GM23248 (cell line): ENCODE results near the gene AMBRA1.

ENCODE experiments used
- EZH2 ChIP-seq: fragments of 200-600 bp; sonication (generic); IDR thresholded peaks from 2 replicates; pipeline ENCODE4 v1.6.1; 2018; ENCODE audit warnings: antibody characterized with exemption, mild to moderate bottlenecking; ENCODE audit not compliant: insufficient read depth, poor library complexity, severe bottlenecking
- EZH2phosphoT487 ChIP-seq: fragments of 200-600 bp; sonication (generic); IDR thresholded peaks from 2 replicates; pipeline ENCODE4 v1.6.1; 2018; ENCODE audit warnings: antibody characterized with exemption, moderate library complexity, mild to moderate bottlenecking, low read depth; ENCODE audit not compliant: insufficient read depth

- no peak for TF ChIP-seq EZH2
- no peak for TF ChIP-seq EZH2phosphoT487
These were observed 962 bp upstream of the AMBRA1 start for GRCh38 chr11:46594785-46595184.
